HG03064 (cell line): ENCODE data around the gene BLOC1S3.
"Not testable (repeated sequence)": the region's sequence is repeated elsewhere in the genome, so short reads cannot be mapped to it uniquely, and the experiment has no call there.

Experiments used
- ATAC-seq: cut with Tn5 transposase; IDR thresholded peaks from one replicate; pipeline ENCODE4 v1.9.1; 2021; ENCODE audit warnings: low read depth; ENCODE audit not compliant: unreplicated experiment

The BLOC1S3 gene

GRCh38 chr19:45217957-45218334, 39.4 kb downstream of the BLOC1S3 start:
- ATAC-seq = no peak

- ATAC-seq = no peak
These were observed 39.8 kb downstream of the BLOC1S3 start for GRCh38 chr19:45218426-45218825.

- no peak for ATAC-seq
These were observed 40.5 kb downstream of the BLOC1S3 start for GRCh38 chr19:45218911-45219743.

GRCh38 chr19:45222724-45223123, 44.1 kb downstream of the BLOC1S3 start:
- no peak for ATAC-seq

- no peak for ATAC-seq
These were observed 45.3 kb downstream of the BLOC1S3 start for GRCh38 chr19:45223879-45224278.

- ATAC-seq = no peak
These were observed 46.1 kb downstream of the BLOC1S3 start for GRCh38 chr19:45224645-45225044.

GRCh38 chr19:45229056-45229455, 50.5 kb downstream of the BLOC1S3 start:
- ATAC-seq = not testable (repeated sequence)
